HG03175 (cell line): ENCODE measurements around the gene NOP16.

ENCODE experiments used
- ATAC-seq: cut with Tn5 transposase; IDR thresholded peaks from one replicate; pipeline ENCODE4 v1.9.1; 2021; ENCODE audit warnings: mild to moderate bottlenecking, moderate library complexity; ENCODE audit not compliant: unreplicated experiment

Gene NOP16

DNA sequence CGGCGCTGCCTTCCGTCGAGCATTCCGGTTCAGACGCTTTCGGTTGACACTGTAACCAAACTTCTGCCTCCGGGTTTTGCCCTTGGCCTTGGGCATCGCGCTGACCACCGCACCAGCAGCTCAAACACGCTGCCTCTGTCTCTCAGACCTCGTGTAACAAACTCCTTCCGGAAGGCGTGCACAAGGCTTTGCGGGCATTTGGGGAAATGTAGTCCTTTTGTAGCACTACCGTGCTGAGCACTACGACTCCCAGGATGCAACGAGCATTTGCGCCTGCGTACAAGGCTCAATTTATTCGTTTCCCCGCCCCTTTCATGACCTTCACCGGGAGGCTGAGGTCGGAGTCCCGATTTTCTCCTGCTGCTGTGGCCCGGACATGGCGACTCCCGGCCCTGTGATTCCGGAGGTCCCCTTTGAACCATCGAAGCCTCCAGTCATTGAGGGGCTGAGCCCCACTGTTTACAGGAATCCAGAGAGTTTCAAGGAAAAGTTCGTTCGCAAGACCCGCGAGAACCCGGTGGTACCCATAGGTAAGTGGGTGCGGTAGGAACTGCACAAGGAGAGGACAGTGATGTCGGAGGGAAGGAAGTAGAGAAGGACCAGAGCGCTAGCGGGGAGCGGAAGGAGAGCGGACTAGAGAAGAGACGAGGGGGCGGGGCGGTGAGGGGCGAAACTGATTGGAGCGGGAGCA, at the start of gene NOP16, which contains the start of gene HIGD2A:
NOP16 (minus strand) TSS at position 155 of the 691 bp plus-strand sequence; CDS start at position 96, 59 bp downstream.
HIGD2A (plus strand) TSS at position 308 of the 691 bp plus-strand sequence; CDS start at position 377, 69 bp downstream.
- peak; percentile 88 for ATAC-seq

GRCh38 chr5:176436656-176437055, 48.3 kb upstream of the NOP16 start:
- no peak for ATAC-seq

- ATAC-seq, result no peak
These were observed 44.3 kb upstream of the NOP16 start for GRCh38 chr5:176432707-176433106.

DNA sequence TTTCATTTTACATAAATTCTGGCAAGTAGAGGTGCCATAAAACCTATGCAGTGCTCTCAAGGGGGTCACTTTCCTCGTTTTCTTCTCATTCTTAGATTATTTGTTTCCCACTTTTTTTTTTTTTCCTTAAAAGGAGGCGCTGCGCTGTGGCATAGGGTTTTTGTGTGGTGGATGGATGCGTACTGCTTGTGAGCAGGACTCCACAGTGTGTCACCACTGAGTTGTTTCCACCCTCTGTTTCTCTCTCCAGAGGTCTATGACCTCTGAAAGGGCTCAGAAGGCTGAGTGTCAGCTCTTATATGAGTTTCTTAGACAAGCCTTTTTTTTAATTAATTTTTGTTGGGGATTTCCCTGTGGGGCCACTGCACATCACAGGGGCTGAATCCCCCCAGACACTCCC, 41.6 kb upstream of the NOP16 start:
- no peak for ATAC-seq

DNA sequence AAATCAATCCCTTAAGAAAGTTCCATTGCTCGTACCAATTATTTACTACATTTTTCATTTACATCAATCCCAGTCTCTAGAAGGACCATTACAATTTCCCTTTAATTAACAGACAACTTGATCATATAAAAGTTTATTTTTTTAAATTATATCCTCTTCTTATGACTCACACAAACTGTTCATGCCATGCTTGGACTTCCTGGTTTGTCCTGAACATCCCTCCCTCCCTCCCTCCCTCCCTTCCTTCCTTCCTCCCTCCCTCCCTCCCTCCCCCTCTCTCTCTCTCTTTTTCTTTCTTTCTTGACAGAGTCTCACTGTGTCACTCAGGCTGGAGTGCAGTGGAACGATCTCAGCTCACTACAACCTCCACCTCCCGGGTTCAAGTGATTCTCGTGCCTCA, 39.6 kb upstream of the NOP16 start:
- ATAC-seq, result no peak

DNA sequence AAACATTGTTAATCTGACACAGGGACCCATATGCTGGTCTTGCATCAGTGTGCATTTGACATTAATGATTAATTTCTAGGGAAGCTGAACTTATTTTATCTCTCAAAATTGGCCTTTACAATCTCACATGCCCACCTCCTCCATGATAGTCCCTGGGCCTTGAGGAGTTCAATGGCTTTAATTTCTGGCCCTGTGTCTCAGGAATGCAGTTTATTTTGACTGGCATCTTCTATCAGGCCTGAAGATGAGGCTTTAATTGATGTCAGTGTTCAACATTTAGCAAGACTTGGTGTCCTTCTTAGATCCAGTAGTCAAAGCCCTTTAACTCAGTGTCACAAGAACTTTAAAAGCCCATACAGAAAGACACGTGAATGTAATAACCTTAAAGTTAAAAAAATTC, 38.5 kb upstream of the NOP16 start:
- no peak for ATAC-seq

GRCh38 chr5:176425791-176426190, 37.4 kb upstream of the NOP16 start:
- no peak for ATAC-seq

DNA sequence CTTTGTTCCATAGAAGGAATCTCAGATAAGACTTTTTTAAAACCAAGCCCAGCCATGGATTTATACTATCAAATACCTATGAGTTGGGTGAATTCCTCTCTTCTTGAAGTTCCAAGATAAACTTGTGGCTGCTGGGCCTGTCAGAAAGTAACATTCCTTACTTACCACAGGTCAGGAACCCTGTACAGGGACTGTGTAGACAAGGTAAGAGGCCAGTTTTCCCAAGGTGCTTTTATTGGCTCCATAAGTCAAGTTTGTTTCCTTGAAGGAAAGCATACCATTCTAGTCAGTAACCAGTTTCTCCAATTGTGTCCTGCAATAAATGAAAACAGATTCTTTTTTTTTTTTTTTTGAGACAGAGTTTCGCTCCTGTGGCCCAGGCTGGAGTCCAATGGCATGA, 36.7 kb upstream of the NOP16 start:
- no peak for ATAC-seq

DNA sequence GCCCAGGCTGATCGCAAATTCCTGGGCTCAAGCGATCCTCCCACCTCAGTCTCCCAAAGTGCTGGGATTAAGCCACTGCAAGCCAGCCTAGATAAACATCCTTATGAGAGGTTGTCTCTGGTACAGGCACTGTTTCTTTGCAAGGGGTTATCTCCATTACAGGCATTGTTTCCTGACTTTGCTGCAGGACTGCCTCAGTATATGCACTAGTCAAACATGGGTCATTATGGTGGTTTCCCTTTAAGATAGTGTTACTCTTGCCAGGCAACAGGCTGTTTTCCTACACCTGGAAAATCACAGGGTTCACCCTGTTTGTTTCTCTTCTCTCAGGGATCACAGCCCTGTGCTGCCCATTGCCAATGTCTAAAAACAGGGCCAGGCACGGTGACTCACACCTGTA, 35.8 kb upstream of the NOP16 start:
- no peak for ATAC-seq

DNA sequence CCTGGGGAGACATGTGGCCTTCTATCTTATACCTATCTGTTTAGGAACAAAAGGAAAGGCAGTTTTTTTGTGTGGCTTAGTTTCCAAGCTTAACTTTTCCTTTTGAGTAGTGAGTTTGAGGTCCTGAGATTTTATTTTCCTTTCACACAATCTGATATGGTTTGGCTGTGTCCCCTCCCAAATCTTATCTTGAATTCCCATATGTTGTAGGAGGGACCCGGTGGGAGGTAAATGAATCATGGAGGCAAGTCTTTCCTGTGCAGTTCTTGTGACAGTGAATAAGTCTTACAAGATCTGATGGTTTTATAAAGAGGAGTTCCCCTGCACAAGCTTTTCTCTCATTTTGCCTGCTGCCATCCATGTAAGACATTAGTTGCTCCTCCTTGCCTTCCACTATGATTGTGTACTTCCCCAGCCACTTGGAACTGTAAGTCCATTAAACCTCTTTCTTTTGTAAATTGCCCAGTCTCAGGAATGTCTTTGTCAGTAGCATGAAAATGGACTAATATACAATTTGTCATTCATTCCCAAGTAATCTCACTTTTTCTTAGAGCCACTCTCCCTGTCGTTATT, 32.7 kb upstream of the NOP16 start:
- ATAC-seq, result no peak

GRCh38 chr5:176420086-176420485, 31.7 kb upstream of the NOP16 start:
- no peak for ATAC-seq

DNA sequence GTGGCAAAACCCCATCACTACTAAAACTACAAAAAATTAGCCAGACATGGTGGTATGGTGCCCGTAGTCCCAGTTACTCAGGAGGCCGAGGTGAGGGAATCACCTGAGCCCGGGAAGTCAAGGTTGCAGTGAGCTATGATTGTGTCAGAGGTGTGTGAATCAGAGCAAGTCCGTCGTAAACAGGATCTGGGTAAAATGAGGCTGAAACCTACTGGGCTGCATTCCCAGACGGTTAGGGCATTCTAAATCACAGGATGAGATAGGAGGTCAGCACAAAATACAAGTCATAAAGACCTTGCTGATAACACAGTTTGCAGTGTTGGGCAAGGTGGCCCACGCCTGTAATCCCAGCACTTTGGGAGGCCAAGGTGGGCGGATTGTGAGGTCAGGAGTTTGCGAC, 29.9 kb upstream of the NOP16 start:
- ATAC-seq, result no peak

DNA sequence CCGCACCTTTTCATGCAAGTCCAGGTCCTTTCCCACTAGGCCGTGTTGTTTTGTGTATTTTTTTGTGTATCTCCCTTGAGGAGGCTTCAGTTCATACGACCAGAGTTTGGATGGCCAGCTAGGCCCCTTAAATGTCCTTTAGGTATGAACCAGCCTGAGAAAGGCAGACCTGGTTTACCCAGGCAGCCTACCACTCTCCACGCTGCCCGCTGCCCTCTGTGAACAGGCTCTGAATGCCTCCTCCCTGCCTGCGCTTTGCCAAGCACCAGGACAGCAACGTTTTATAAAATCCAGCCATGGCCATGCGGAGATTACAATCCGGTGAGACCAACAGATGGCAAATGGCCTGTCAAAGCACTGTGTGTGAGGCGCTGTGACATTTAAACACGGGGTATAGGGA, 28.6 kb upstream of the NOP16 start:
- no peak for ATAC-seq

GRCh38 chr5:176415952-176416924, 27.8 kb upstream of the NOP16 start, which contains the start of gene CLTB:
Gene CLTB, minus strand, starts transcription at chr5:176416539. Its CDS starts 176 bp downstream, at chr5:176416363.
- ATAC-seq, result peak; percentile 93

DNA sequence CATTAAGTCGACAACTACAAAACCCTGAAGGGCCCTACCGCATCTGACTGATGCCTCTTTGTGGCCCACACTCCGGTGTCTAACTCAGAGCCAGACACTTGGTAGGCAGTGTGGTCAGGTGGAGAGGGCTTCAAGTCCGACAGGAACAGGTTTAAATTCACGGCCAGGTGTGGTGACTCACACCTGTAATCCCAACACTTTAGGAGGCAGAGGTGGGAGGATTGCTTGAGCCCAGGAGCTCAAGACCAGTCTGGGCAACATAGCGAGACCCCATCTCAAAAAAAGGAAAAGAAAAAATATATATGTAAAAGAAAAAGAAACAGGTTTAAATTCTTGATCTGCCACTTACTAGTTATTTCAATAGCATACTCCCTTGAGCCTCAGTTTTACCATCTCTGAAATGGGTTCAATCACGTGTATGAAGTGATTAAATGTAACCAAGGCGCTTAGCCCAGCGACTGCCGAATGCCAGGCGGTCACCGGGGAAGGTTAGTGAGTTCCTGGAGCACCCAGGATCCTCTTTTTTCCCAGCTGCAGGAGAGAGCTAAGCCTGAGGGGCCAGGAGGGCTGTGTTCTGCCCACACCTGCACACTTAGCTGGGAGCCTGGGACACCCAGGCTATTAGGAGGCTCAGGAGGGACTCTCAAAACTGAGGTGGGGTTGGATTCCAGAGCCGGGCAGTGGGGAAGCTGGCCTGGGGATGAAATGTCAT, 27.0 kb upstream of the NOP16 start:
- no peak for ATAC-seq

DNA sequence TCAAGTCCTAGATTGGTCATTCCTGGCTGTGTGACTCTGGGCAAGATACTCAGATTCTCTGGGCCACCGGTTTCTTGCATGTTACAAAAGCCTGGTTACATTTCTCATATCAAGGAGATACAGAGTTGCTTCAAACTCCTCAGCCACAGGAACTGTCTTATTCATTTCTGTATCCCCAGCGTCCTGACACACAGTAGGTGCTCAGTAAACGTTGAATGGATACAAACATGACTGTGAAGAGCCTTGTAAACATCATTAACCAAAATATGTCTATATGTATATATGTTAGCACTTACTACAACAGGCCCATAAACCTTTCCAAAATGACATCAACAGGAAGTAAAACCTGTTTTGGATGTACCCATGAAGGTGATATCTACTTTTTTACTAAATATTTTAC, 26.3 kb upstream of the NOP16 start:
- ATAC-seq, result no peak

DNA sequence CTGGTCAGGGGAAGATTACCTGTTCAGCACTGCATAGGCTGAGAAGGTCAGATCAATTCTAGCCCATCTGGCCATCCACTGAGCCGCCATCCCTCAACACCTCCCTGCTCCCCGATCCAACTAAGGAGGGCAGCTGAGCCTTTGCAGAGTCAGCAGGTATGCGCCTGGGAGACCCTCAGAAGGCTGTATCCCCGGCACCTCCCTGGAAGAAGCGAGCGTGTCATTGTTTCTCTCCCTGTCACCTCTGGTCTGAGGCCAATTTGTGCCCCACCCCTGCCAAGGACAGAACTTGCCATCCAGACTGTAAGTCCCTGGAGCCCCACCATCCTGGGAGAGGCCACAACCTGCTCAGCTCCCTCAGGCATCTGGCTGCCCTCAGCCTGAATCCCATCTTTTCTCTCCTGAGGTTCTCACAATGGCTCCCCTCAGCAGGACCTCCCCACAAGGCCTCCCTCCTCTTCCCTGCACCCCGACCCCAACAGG, 25.4 kb upstream of the NOP16 start:
- ATAC-seq, result no peak

- no peak for ATAC-seq
These were observed 24.8 kb upstream of the NOP16 start for GRCh38 chr5:176413255-176413565.

- no peak for ATAC-seq
These were observed 24.3 kb upstream of the NOP16 start for GRCh38 chr5:176412517-176413254.
